CD4-positive, CD25-positive, alpha-beta regulatory T cell (primary cell): ENCODE measurements around the gene GNAS-AS1. TPM values are rescaled to one million over a fixed set of nuclear protein-coding genes. Genes with fewer than 3 reads are reported as not detected.

Source experiments
- ATAC-seq, 2 donors: fragments of 150-1000 bp; cut with Tn5 transposase; one replicate each; pipeline ENCODE4 v1.10.0; 2021; ENCODE audit warnings: low read depth in 2 of 2, moderate number of reproducible peaks in 2 of 2, moderate library complexity in 1 of 2
- DNase-seq, 3 donors: peaks; one replicate each; pipeline versions ENCODE4 v3.0.0 to v3.0.0-alpha.2; 2012 to 2022; ENCODE audit warnings: mixed read lengths in 1 of 3
- H3K27ac ChIP-seq: one replicate; pipeline ENCODE4 v1.7.0; 2013; ENCODE audit warnings: mild to moderate bottlenecking, low read length; ENCODE audit not compliant: insufficient read depth, poor library complexity, severe bottlenecking
- H3K27me3 ChIP-seq: one replicate; pipeline ENCODE4 v1.7.0; 2013; ENCODE audit warnings: low read length; ENCODE audit not compliant: control insufficient read depth, insufficient read depth
- H3K36me3 ChIP-seq: one replicate; pipeline ENCODE4 v1.7.0; 2013; ENCODE audit warnings: mild to moderate bottlenecking, low read length, moderate library complexity; ENCODE audit not compliant: control insufficient read depth, insufficient read depth
- H3K4me1 ChIP-seq: 2 replicates; pipeline ENCODE4 v1.7.0; 2013; ENCODE audit warnings: mild to moderate bottlenecking, low read length; ENCODE audit not compliant: insufficient read depth, control insufficient read depth, poor library complexity, severe bottlenecking
- H3K4me3 ChIP-seq: one replicate; pipeline ENCODE4 v1.7.0; 2013; ENCODE audit warnings: low read depth, mild to moderate bottlenecking, low read length, moderate library complexity
- H3K9me3 ChIP-seq, 2 experiments: 1 replicate in 1 of 2; 2 replicates in 1 of 2; pipeline ENCODE4 v1.7.0; 2013; ENCODE audit warnings: low read length in 2 of 2, mild to moderate bottlenecking in 1 of 2, moderate library complexity in 1 of 2; ENCODE audit not compliant: control insufficient read depth in 2 of 2
- H3K27ac Mint-ChIP-seq, 3 donors: one replicate each; pipeline ENCODE4 v1.8.0; 2020 to 2022; ENCODE audit warnings: mild to moderate bottlenecking in 3 of 3, mixed read lengths in 3 of 3, moderate library complexity in 2 of 3
- H3K27me3 Mint-ChIP-seq: one replicate; pipeline ENCODE4 v1.8.0; 2022; ENCODE audit warnings: mild to moderate bottlenecking, mixed read lengths
- H3K36me3 Mint-ChIP-seq: one replicate; pipeline ENCODE4 v1.8.0; 2020; ENCODE audit warnings: mixed read lengths
- H3K4me1 Mint-ChIP-seq, 4 donors: one replicate each; pipeline ENCODE4 v1.8.0; 2020 to 2022; ENCODE audit warnings: mixed read lengths in 4 of 4, mild to moderate bottlenecking in 1 of 4
- H3K4me3 Mint-ChIP-seq, 4 donors: one replicate each; pipeline ENCODE4 v1.8.0; 2020 to 2022; ENCODE audit warnings: mild to moderate bottlenecking in 4 of 4, mixed read lengths in 4 of 4, moderate library complexity in 3 of 4
- H3K9me3 Mint-ChIP-seq, 7 donors: one replicate each; pipeline ENCODE4 v1.8.0; 2020 to 2022; ENCODE audit warnings: mixed read lengths in 7 of 7, mild to moderate bottlenecking in 3 of 7, moderate library complexity in 2 of 7
- polyA plus RNA-seq, 4 donors: library from polyadenylated mRNA; unstranded; fragments of 300-500 nt; fragmentation: Illumina TruSeq; gene quantifications; one replicate each; pipeline ENCODE4 v1.2.3, GENCODE V29; 2021
- total RNA-seq: library from RNA; stranded (reverse); gene quantifications from one replicate; pipeline ENCODE4 v1.2.3, GENCODE V29; 2022

Gene GNAS-AS1
- total and polyA plus RNA-seq, 5 donors from 2014 or later = 0.54 TPM; not detected in 4

DNA sequence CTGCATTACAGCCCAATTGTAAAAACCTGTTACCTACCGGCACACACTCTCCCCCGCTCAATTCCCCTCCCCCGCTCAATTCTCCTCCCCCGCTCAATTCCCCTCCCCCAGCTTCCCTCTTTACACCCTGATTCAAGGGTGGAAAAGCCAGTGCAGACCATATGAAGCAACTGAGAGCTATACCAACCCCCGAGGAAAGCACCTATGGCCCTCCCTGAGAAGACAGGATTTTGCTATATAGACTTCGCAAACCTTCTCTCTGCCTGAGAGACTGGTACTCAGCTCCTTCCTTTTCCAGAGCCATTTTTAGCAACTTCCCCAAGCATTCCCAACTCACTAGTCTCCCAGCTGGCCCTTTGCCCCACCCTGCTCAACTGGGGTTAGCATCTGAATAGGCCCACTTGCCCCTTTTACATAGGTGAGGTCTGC lies 7.6 kb downstream of the GNAS-AS1 start:
- H3K9me3 ChIP-seq = no peaks in the 10 kb centered on the region
- no peak overlapping the region for H3K4me3 ChIP-seq
- H3K4me1 ChIP-seq = peaks cover 10% of the 10 kb centered on the region
- peaks cover 9% of the 10 kb centered on the region for H3K27me3 ChIP-seq
- H3K36me3 ChIP-seq = no peaks in the 10 kb centered on the region
- H3K27me3 Mint-ChIP-seq = peaks cover 32% of the 10 kb centered on the region
- no peaks in the 10 kb centered on the region for H3K9me3 Mint-ChIP-seq
- DNase-seq = no peak
- no peak for ATAC-seq
- H3K27ac ChIP-seq = no peak overlapping the region
- H3K4me3 Mint-ChIP-seq = no peak overlapping the region
- no peak overlapping the region for H3K27ac Mint-ChIP-seq
- peaks cover 0 to 11% (median 2%) of the 10 kb centered on the region in 4 donors for H3K4me1 Mint-ChIP-seq
- no peaks in the 10 kb centered on the region for H3K36me3 Mint-ChIP-seq

DNA sequence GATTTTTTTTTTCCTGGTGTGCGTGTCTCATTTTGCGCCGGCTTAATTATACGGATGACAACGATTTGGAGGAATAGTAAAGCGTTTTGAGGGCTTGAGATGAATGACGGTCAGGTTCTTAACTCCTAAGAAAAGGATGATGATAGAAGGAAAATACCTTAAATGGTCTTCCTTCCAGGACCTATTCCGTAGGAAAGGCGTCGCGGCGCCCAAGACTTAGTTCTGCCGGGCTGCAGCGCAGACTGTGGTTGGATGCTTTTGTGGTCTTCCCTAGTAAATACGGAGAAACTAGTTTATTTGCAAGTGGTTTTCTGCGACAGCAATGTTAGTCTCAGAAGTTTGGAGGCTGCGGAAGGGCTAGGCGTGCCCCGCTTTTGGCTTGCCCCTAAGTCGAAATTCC lies 8.4 kb downstream of the GNAS-AS1 start:
- H3K9me3 Mint-ChIP-seq = no peaks in the 10 kb centered on the region
- H3K36me3 Mint-ChIP-seq = no peaks in the 10 kb centered on the region
- DNase-seq = no peak
- peak overlapping the region in 1 of 3 donors; percentile 48 for H3K27ac Mint-ChIP-seq
- Histone ChIP-seq H3K27ac (no peak overlapping the region), H3K36me3 (no peaks in the 10 kb centered on the region), H3K27me3 (peaks cover 9% of the 10 kb centered on the region), H3K9me3 (no peaks in the 10 kb centered on the region), H3K4me1 (peaks cover 10% of the 10 kb centered on the region), H3K4me3 (no peak overlapping the region)
- no peak for ATAC-seq
- peaks cover 33% of the 10 kb centered on the region for H3K27me3 Mint-ChIP-seq
- H3K4me3 Mint-ChIP-seq = no peak overlapping the region
- H3K4me1 Mint-ChIP-seq = peaks cover 0 to 7% (median 0%) of the 10 kb centered on the region in 4 donors

GRCh38 chr20:58841539-58842264 lies 9.0 kb downstream of the GNAS-AS1 start:
- H3K9me3 ChIP-seq = no peaks in the 10 kb centered on the region
- Mint-ChIP-seq H3K27ac (peak overlapping the region in 1 of 3 donors; percentile 48), H3K4me1 (peaks cover 0 to 7% (median 0%) of the 10 kb centered on the region in 4 donors), H3K4me3 (peak overlapping the region in 1 of 4 donors; percentile 55), H3K9me3 (no peaks in the 10 kb centered on the region), H3K27me3 (peaks cover 36% of the 10 kb centered on the region), H3K36me3 (no peaks in the 10 kb centered on the region)
- peaks cover 9% of the 10 kb centered on the region for H3K27me3 ChIP-seq
- H3K4me1 ChIP-seq = peaks cover 10% of the 10 kb centered on the region
- no peak overlapping the region for H3K4me3 ChIP-seq
- H3K36me3 ChIP-seq = no peaks in the 10 kb centered on the region
- H3K27ac ChIP-seq = no peak overlapping the region
- DNase-seq = no peak
- ATAC-seq = no peak

- ATAC-seq (no peak), DNase-seq (no peak)
- Mint-ChIP-seq H3K4me1 (peaks cover 0 to 7% (median 0%) of the 10 kb centered on the region in 4 donors), H3K27me3 (peaks cover 42% of the 10 kb centered on the region), H3K27ac (peak overlapping the region in 1 of 3 donors; percentile 73), H3K4me3 (no peak overlapping the region), H3K9me3 (no peaks in the 10 kb centered on the region), H3K36me3 (no peaks in the 10 kb centered on the region)
- no peaks in the 10 kb centered on the region for H3K9me3 ChIP-seq
- H3K4me1 ChIP-seq = peaks cover 10% of the 10 kb centered on the region
- no peaks in the 10 kb centered on the region for H3K36me3 ChIP-seq
- H3K4me3 ChIP-seq = no peak overlapping the region
- H3K27me3 ChIP-seq = peaks cover 9% of the 10 kb centered on the region
- no peak overlapping the region for H3K27ac ChIP-seq
Observed at GRCh38 chr20:58840816-58841538, 9.7 kb downstream of the GNAS-AS1 start.

DNA sequence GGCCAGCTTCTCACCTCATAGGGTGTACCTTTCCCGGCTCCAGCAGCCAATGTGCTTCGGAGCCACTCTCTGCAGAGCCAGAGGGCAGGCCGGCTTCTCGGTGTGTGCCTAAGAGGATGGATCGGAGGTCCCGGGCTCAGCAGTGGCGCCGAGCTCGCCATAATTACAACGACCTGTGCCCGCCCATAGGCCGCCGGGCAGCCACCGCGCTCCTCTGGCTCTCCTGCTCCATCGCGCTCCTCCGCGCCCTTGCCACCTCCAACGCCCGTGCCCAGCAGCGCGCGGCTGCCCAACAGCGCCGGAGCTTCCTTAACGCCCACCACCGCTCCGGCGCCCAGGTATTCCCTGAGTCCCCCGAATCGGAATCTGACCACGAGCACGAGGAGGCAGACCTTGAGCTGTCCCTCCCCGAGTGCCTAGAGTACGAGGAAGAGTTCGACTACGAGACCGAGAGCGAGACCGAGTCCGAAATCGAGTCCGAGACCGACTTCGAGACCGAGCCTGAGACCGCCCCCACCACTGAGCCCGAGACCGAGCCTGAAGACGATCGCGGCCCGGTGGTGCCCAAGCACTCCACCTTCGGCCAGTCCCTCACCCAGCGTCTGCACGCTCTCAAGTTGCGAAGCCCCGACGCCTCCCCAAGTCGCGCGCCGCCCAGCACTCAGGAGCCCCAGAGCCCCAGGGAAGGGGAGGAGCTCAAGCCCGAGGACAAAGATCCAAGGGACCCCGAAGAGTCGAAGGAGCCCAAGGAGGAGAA lies 10.5 kb downstream of the GNAS-AS1 start:
- ATAC-seq = no peak

GRCh38 chr20:58839474-58839874 lies 11.2 kb downstream of the GNAS-AS1 start:
- H3K4me1 Mint-ChIP-seq = peaks cover 0 to 7% (median 0%) of the 10 kb centered on the region in 4 donors
- peak overlapping the region in 1 of 4 donors; percentile 41 for H3K4me3 Mint-ChIP-seq

More for the DNA sequence above, 10.5 kb downstream of the GNAS-AS1 start:
- no peak for DNase-seq
- Mint-ChIP-seq H3K27me3 (peaks cover 34% of the 10 kb centered on the region), H3K36me3 (no peaks in the 10 kb centered on the region), H3K27ac (no peak overlapping the region), H3K4me3 (peak overlapping the region in 1 of 4 donors; percentile 41), H3K4me1 (peaks cover 0 to 7% (median 0%) of the 10 kb centered on the region in 4 donors), H3K9me3 (no peaks in the 10 kb centered on the region)
- peaks cover 10% of the 10 kb centered on the region for H3K4me1 ChIP-seq
- no peaks in the 10 kb centered on the region for H3K9me3 ChIP-seq
- peaks cover 8% of the 10 kb centered on the region for H3K27me3 ChIP-seq
- no peaks in the 10 kb centered on the region for H3K36me3 ChIP-seq
- H3K4me3 ChIP-seq = no peak overlapping the region
- H3K27ac ChIP-seq = no peak overlapping the region

GRCh38 chr20:58838174-58838573 lies 12.5 kb downstream of the GNAS-AS1 start:
- Mint-ChIP-seq H3K36me3 (no peaks in the 10 kb centered on the region), H3K4me1 (peaks cover 0 to 7% (median 0%) of the 10 kb centered on the region in 4 donors), H3K27ac (no peak overlapping the region), H3K9me3 (no peaks in the 10 kb centered on the region), H3K4me3 (no peak overlapping the region), H3K27me3 (peaks cover 26% of the 10 kb centered on the region)
- no peak for ATAC-seq
- DNase-seq = no peak
- Histone ChIP-seq H3K27me3 (peaks cover 8% of the 10 kb centered on the region), H3K9me3 (no peaks in the 10 kb centered on the region), H3K4me1 (peaks cover 10% of the 10 kb centered on the region), H3K4me3 (no peak overlapping the region), H3K27ac (no peak overlapping the region), H3K36me3 (no peaks in the 10 kb centered on the region)

More at GRCh38 chr20:58839474-58839874, 11.2 kb downstream of the GNAS-AS1 start:
- Histone ChIP-seq H3K9me3 (no peaks in the 10 kb centered on the region), H3K36me3 (no peaks in the 10 kb centered on the region), H3K4me1 (peaks cover 10% of the 10 kb centered on the region), H3K4me3 (no peak overlapping the region), H3K27me3 (peaks cover 8% of the 10 kb centered on the region), H3K27ac (no peak overlapping the region)
- Mint-ChIP-seq H3K27ac (no peak overlapping the region), H3K36me3 (no peaks in the 10 kb centered on the region), H3K27me3 (peaks cover 34% of the 10 kb centered on the region), H3K9me3 (no peaks in the 10 kb centered on the region)
- peak; percentile 13 to 41 (median 30) for DNase-seq
- ATAC-seq = peak in 1 of 2 donors; percentile 52
